PC-3 (cell line): ENCODE measurements around the gene SALL3.

ENCODE experiments used
- CTCF ChIP-seq: fragments of 300-600 bp; sonication (generic); conservative IDR thresholded peaks from 2 replicates; pipeline ENCODE4 v1.5.1; 2017; ENCODE audit warnings: antibody characterized with exemption, low read depth, mild to moderate bottlenecking, low read length
- EZH2 ChIP-seq: fragments of 300-600 bp; sonication (generic); IDR thresholded peaks from one replicate; pipeline ENCODE4 v1.6.1; 2017; ENCODE audit warnings: antibody characterized with exemption, mild to moderate bottlenecking, low read length; ENCODE audit not compliant: unreplicated experiment

GRCh38 chr18:78962098-78962497 lies 17.5 kb upstream of the SALL3 start:
- TF ChIP-seq CTCF: no peak
- no peak for TF ChIP-seq EZH2
